Activated T-cell treated with anti-CD3 and anti-CD28 coated beads for 4 hours (primary cell): Measurements from ENCODE around the gene TAF11L2.
"Not testable (repeated sequence)": the region's sequence is repeated elsewhere in the genome, so short reads cannot be mapped to it uniquely, and the experiment has no call there.

Experiments
- DNase-seq: peaks from one replicate; pipeline ENCODE4 v3.0.0-alpha.2; 2020

The TAF11L2 gene

DNA sequence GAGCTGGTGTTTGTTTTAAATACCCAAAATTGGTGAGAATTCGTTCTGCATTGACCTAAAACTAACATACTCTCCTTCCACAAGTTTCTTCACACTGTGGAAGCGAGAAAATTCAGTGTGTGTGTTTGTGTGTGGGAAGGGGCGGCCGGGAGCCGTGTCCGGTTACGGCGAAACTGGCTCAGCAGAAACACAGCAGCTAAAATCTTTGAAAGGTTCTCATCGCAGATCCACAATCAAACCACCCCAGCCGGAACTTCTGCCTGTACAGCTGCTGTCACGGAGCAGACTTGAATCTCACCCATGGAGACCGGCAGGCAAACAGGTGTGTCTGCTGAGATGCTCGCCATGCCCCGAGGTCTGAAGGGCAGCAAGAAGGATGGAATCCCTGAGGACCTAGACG is 30.3 kb downstream of the TAF11L2 start, which contains the start of gene TAF11L6:
TSS of gene TAF11L6 (plus strand) at position 301 of the 400 bp plus-strand sequence.
- DNase-seq, result not testable (repeated sequence)
